IPS-20b (cell line): Measurements from ENCODE around the gene FUNDC1.

Experiments used
- H3K27ac ChIP-seq: one replicate; pipeline ENCODE4 v1.5.1; 2013; ENCODE audit warnings: low read length
- H3K27me3 ChIP-seq: 2 replicates; pipeline ENCODE4 v1.6.1; 2013; ENCODE audit warnings: mild to moderate bottlenecking, low read length, inconsistent platforms; ENCODE audit not compliant: insufficient read depth
- H3K36me3 ChIP-seq: 2 replicates; pipeline ENCODE4 v1.6.1; 2013; ENCODE audit warnings: low read depth, mild to moderate bottlenecking, inconsistent platforms, low read length, moderate library complexity; ENCODE audit not compliant: insufficient read depth
- H3K4me1 ChIP-seq: 2 replicates; pipeline ENCODE4 v1.6.1; 2013; ENCODE audit warnings: mild to moderate bottlenecking, control low read depth, inconsistent platforms, low read length, moderate library complexity; ENCODE audit not compliant: insufficient read depth
- H3K4me3 ChIP-seq: 2 replicates; pipeline ENCODE4 v1.5.1; 2013; ENCODE audit warnings: mild to moderate bottlenecking, low read length, inconsistent platforms
- H3K9ac ChIP-seq: 2 replicates; pipeline ENCODE4 v1.6.1; 2013; ENCODE audit warnings: low read depth, mild to moderate bottlenecking, inconsistent platforms, low read length, moderate library complexity
- H3K9me3 ChIP-seq: 2 replicates; pipeline ENCODE4 v1.6.1; 2013; ENCODE audit warnings: mild to moderate bottlenecking, low read depth, low read length, inconsistent platforms; ENCODE audit not compliant: insufficient read depth

The FUNDC1 gene

GRCh38 chrX:44474410-44474809, 68.2 kb downstream of the FUNDC1 start:
- Histone ChIP-seq H3K9me3 (no peaks in the 10 kb centered on the region), H3K4me3 (no peak overlapping the region), H3K27ac (no peak overlapping the region), H3K4me1 (no peaks in the 10 kb centered on the region), H3K27me3 (no peaks in the 10 kb centered on the region), H3K9ac (no peak overlapping the region), H3K36me3 (no peaks in the 10 kb centered on the region)
